SK-N-SH treated with all-trans-retinoic acid at 6 μM for 48 hours (cell line): Measurements from ENCODE around the gene KRTAP4-12.
"Not testable (repeated sequence)": the region's sequence is repeated elsewhere in the genome, so short reads cannot be mapped to it uniquely, and the experiment has no call there.

Experiments used
- ATAC-seq: fragments of 200-7000 bp; cut with Tn5 transposase; 3 replicates; pipeline ENCODE4 v1.9.1; 2020; ENCODE audit warnings: mild to moderate bottlenecking, moderate library complexity
- ARNTL ChIP-seq: fragments of 450-650 bp; formaldehyde crosslinking; IDR thresholded peaks from 2 replicates; pipeline ENCODE4 v1.5.0; 2020; ENCODE audit warnings: low read depth, mild to moderate bottlenecking, moderate library complexity, borderline replicate concordance
- CSDC2 ChIP-seq: fragments of 250-450 bp; sonication (Bioruptor Pico); IDR thresholded peaks from 2 replicates; pipeline ENCODE4 v1.5.0; 2020; ENCODE audit warnings: mild to moderate bottlenecking, moderate library complexity
- ESRRG ChIP-seq: fragments of 250-450 bp; sonication (Bioruptor Pico); IDR thresholded peaks from 2 replicates; pipeline ENCODE4 v1.6.1; 2021; ENCODE audit warnings: mild to moderate bottlenecking
- GLIS3 ChIP-seq: fragments of 250-450 bp; sonication (Bioruptor Pico); IDR thresholded peaks from 2 replicates; pipeline ENCODE4 v1.5.0; 2020; ENCODE audit warnings: mild to moderate bottlenecking, moderate library complexity
- ISL1 ChIP-seq: fragments of 250-450 bp; sonication (Bioruptor Pico); IDR thresholded peaks from 2 replicates; pipeline ENCODE4 v2.1.2; 2022; ENCODE audit warnings: mild to moderate bottlenecking, moderate library complexity
- OSR1 ChIP-seq: fragments of 250-450 bp; sonication (Bioruptor Pico); IDR thresholded peaks from 2 replicates; pipeline ENCODE4 v1.8.0; 2022; ENCODE audit warnings: moderate library complexity, mild to moderate bottlenecking, inconsistent platforms
- PATZ1 ChIP-seq: fragments of 250-450 bp; sonication (Bioruptor Pico); IDR thresholded peaks from 2 replicates; pipeline ENCODE4 v1.8.0; 2020; ENCODE audit warnings: mild to moderate bottlenecking, moderate library complexity, borderline replicate concordance
- POU6F1 ChIP-seq: fragments of 250-450 bp; sonication (Bioruptor Pico); IDR thresholded peaks from 2 replicates; pipeline ENCODE4 v1.8.0; 2021; ENCODE audit warnings: low read depth, mild to moderate bottlenecking, moderate library complexity, borderline replicate concordance
- PPARA ChIP-seq: fragments of 250-450 bp; sonication (Bioruptor Pico); IDR thresholded peaks from 2 replicates; pipeline ENCODE4 v1.5.0; 2020; ENCODE audit warnings: mild to moderate bottlenecking, borderline replicate concordance
- RARB ChIP-seq: fragments of 250-450 bp; sonication (Bioruptor Pico); IDR thresholded peaks from 2 replicates; pipeline ENCODE4 v1.8.0; 2021; ENCODE audit warnings: mild to moderate bottlenecking, moderate library complexity
- SNAI2 ChIP-seq: fragments of 250-450 bp; sonication (Bioruptor Pico); IDR thresholded peaks from 2 replicates; pipeline ENCODE4 v1.5.0; 2020; ENCODE audit warnings: mild to moderate bottlenecking, moderate library complexity
- TCF4 ChIP-seq: fragments of 250-450 bp; sonication (Bioruptor Pico); IDR thresholded peaks from 2 replicates; pipeline ENCODE4 v1.8.0; 2021; ENCODE audit warnings: mild to moderate bottlenecking, moderate library complexity, borderline replicate concordance
- TOX ChIP-seq: fragments of 250-450 bp; sonication (Bioruptor Pico); IDR thresholded peaks from 2 replicates; pipeline ENCODE4 v1.8.0; 2021; ENCODE audit warnings: mild to moderate bottlenecking, moderate library complexity, borderline replicate concordance
- TSHZ2 ChIP-seq: fragments of 250-450 bp; sonication (Bioruptor Pico); IDR thresholded peaks from 2 replicates; pipeline ENCODE4 v1.5.0; 2020; ENCODE audit warnings: mild to moderate bottlenecking, moderate library complexity
- ZC3H10 ChIP-seq: fragments of 250-450 bp; sonication (Bioruptor Pico); IDR thresholded peaks from 2 replicates; pipeline ENCODE4 v1.5.1; 2021; ENCODE audit warnings: mild to moderate bottlenecking, moderate library complexity
- ZFP3 ChIP-seq: fragments of 250-450 bp; sonication (Bioruptor Pico); IDR thresholded peaks from 2 replicates; pipeline ENCODE4 v1.5.0; 2020; ENCODE audit warnings: mild to moderate bottlenecking, moderate library complexity
- ZFP30 ChIP-seq: fragments of 450-650 bp; formaldehyde crosslinking; IDR thresholded peaks from 2 replicates; pipeline ENCODE4 v1.5.0; 2022; ENCODE audit warnings: mild to moderate bottlenecking, moderate library complexity
- ZNF565 ChIP-seq: fragments of 450-650 bp; formaldehyde crosslinking; conservative IDR thresholded peaks from 2 replicates; pipeline ENCODE4 v1.5.0; 2020; ENCODE audit warnings: low read depth, mild to moderate bottlenecking, moderate library complexity
- ZNF70 ChIP-seq: fragments of 450-650 bp; formaldehyde crosslinking; IDR thresholded peaks from 2 replicates; pipeline ENCODE4 v1.5.0; 2020; ENCODE audit warnings: mild to moderate bottlenecking, moderate library complexity
- ZNF8 ChIP-seq: fragments of 450-650 bp; formaldehyde crosslinking; IDR thresholded peaks from 2 replicates; pipeline ENCODE4 v1.5.0; 2020; ENCODE audit warnings: mild to moderate bottlenecking, moderate library complexity
- TF ChIP-seq, protein P1 (sequence below): fragments of 250-450 bp; sonication (Bioruptor Pico); IDR thresholded peaks from 2 replicates; pipeline ENCODE4 v1.5.1; 2021; ENCODE audit warnings: mild to moderate bottlenecking, moderate library complexity

Gene KRTAP4-12

DNA sequence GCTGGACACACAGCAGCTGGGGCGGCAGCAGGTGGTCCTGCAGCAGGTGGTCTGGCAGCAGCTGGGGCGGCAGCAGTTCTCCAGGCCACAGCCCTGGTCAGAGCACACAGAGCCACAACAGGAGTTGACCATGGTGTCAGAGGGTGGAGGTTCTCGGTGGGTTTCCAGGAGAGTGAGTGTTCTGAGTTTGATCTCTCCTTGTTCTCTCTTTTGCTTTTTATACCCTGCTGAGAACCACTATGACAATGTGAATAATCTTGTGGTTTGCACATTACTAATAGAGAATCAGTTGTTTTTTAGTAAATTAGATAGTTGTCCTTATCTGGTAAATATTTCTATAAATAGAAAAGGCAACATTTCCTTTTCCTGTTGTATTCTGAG, at the start of gene KRTAP4-12:
Gene KRTAP4-12, minus strand, starts transcription at position 192 of the 381 bp plus-strand sequence. Its CDS starts 60 bp downstream, at position 132.
- ATAC-seq: not testable (repeated sequence)

- TF ChIP-seq ZFP3 (CRISPR knock-in tag) (no peak), CSDC2 (CRISPR knock-in tag) (no peak), PPARA (CRISPR knock-in tag) (no peak), ZFP30 (CRISPR knock-in tag) (no peak), ZNF70 (no peak), ZC3H10 (no peak), ZNF565 (CRISPR knock-in tag) (no peak), ARNTL (CRISPR knock-in tag) (no peak), TOX (CRISPR knock-in tag) (no peak), POU6F1 (CRISPR knock-in tag) (no peak), ESRRG (CRISPR knock-in tag) (no peak), GLIS3 (CRISPR knock-in tag) (no peak), RARB (CRISPR knock-in tag) (no peak), ISL1 (CRISPR knock-in tag) (no peak), ZNF8 (CRISPR knock-in tag) (no peak)
- TF ChIP-seq, protein P1, sequence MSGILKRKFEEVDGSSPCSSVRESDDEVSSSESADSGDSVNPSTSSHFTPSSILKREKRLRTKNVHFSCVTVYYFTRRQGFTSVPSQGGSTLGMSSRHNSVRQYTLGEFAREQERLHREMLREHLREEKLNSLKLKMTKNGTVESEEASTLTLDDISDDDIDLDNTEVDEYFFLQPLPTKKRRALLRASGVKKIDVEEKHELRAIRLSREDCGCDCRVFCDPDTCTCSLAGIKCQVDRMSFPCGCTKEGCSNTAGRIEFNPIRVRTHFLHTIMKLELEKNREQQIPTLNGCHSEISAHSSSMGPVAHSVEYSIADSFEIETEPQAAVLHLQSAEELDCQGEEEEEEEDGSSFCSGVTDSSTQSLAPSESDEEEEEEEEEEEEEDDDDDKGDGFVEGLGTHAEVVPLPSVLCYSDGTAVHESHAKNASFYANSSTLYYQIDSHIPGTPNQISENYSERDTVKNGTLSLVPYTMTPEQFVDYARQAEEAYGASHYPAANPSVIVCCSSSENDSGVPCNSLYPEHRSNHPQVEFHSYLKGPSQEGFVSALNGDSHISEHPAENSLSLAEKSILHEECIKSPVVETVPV (CRISPR knock-in tag): no peak
- no peak for ATAC-seq
These were observed 47.9 kb upstream of the KRTAP4-12 start for GRCh38 chr17:41171886-41172285.

DNA sequence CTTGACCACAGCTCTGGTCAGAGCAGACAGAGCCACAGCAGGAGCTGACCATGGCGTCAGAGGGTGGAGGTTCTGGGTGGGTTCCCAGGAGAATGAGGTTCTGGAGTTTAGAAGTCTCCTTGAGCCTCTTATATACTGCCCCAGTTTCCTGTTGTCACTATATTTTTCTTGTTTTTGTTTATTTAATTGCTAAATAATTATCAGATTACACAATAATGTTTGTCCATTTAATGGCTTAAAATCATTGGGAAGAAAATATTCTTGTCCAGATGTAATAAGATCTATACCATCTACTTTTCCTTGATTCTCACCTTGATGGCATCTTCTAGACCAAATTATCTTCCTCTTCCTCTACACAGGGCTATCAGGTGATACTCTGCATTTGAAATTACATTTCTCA, 44.1 kb upstream of the KRTAP4-12 start, which contains the start of gene KRTAP4-3:
Gene KRTAP4-3, minus strand, starts transcription at position 101 of the 400 bp plus-strand sequence. Its CDS starts 49 bp downstream, at position 52.
- ATAC-seq: no peak
- TF ChIP-seq ZFP30 (CRISPR knock-in tag): no peak
- no peak for TF ChIP-seq GLIS3 (CRISPR knock-in tag)
- no peak for TF ChIP-seq ARNTL (CRISPR knock-in tag)
- no peak for TF ChIP-seq ZNF565 (CRISPR knock-in tag)
- TF ChIP-seq SNAI2 (CRISPR knock-in tag): no peak
- no peak for TF ChIP-seq OSR1 (CRISPR knock-in tag)
- TF ChIP-seq PPARA (CRISPR knock-in tag): no peak
- TF ChIP-seq ZNF70: no peak
- TF ChIP-seq RARB (CRISPR knock-in tag): no peak

- ATAC-seq: no peak
- no peak for TF ChIP-seq PATZ1 (CRISPR knock-in tag)
- no peak for TF ChIP-seq ZNF565 (CRISPR knock-in tag)
- no peak for TF ChIP-seq RARB (CRISPR knock-in tag)
- TF ChIP-seq TSHZ2 (CRISPR knock-in tag): no peak
- no peak for TF ChIP-seq TCF4
- TF ChIP-seq ZFP30 (CRISPR knock-in tag): no peak
- TF ChIP-seq SNAI2 (CRISPR knock-in tag): no peak
- TF ChIP-seq POU6F1 (CRISPR knock-in tag): no peak
These were observed 43.6 kb upstream of the KRTAP4-12 start for GRCh38 chr17:41167561-41167960.
